ENCODE results near the gene PFKL. TPM values are rescaled to one million over a fixed set of nuclear protein-coding genes. Genes with fewer than 3 reads are reported as not detected.

Gene PFKL
- total RNA-seq: 100 to 1,000 TPM; 104 to 145 (median 136) TPM

DNA sequence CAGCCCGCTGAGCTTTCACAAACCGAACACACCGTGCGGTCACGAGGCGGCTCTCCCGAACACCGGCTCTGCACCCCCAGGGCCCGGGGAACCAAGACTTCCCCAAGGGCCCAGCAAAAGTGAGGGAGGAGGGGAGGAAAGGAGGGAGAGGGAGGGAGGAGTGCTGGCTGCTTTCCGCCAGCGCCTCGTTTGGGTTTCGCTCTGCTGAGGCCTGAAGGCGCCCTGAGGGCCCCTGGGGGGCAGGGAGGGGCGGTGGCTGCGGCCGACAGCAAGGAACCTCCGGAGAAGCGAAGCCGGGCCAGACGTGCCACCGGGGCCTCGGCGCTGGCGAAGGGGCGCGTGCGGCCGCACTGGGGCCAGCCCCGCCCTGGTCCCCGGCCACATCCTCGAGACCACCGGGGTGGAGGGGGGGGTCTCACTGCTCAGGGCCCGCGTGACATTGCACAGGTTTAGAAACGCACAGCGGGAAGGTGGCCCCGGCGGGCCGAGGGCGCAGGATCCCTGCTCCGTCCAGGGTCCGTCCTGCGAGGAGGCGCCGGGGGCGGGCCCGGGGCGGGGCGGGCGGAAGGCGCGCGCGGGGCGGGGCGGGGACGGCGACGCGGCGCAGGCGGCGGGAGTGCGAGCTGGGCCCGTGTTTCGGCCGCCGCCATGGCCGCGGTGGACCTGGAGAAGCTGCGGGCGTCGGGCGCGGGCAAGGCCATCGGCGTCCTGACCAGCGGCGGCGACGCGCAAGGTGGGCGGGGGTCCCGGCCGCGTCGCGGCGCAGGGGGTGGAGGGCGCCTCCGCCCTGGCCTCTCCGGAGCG is at the start of gene PFKL:
Gene PFKL, plus strand, starts transcription at position 596 of the 804 bp plus-strand sequence. Its CDS starts 53 bp downstream, at position 649.
- intact Hi-C loops (cut with DNase I; ENCODE audit: low total_unique reads): no loop called here
- WGBS, 2 donors: 0 to 1% methylated on average over 40 to 63 of the region's 94 CpGs
- TF ChIP-seq, protein P1, sequence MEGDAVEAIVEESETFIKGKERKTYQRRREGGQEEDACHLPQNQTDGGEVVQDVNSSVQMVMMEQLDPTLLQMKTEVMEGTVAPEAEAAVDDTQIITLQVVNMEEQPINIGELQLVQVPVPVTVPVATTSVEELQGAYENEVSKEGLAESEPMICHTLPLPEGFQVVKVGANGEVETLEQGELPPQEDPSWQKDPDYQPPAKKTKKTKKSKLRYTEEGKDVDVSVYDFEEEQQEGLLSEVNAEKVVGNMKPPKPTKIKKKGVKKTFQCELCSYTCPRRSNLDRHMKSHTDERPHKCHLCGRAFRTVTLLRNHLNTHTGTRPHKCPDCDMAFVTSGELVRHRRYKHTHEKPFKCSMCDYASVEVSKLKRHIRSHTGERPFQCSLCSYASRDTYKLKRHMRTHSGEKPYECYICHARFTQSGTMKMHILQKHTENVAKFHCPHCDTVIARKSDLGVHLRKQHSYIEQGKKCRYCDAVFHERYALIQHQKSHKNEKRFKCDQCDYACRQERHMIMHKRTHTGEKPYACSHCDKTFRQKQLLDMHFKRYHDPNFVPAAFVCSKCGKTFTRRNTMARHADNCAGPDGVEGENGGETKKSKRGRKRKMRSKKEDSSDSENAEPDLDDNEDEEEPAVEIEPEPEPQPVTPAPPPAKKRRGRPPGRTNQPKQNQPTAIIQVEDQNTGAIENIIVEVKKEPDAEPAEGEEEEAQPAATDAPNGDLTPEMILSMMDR (IDR thresholded peaks at IDR 0.05): no peak
- no peak for TF ChIP-seq POLR2A (IDR thresholded peaks at IDR 0.05)
- peak within 1 kb of the TSS; percentile 63 for H3K4me3 ChIP-seq (ENCODE audit: low read depth, poor library complexity, severe bottlenecking)
- peak; percentile 44 to 93 for DNase-seq (ENCODE audit: low spot score in 2 of 2)

DNA sequence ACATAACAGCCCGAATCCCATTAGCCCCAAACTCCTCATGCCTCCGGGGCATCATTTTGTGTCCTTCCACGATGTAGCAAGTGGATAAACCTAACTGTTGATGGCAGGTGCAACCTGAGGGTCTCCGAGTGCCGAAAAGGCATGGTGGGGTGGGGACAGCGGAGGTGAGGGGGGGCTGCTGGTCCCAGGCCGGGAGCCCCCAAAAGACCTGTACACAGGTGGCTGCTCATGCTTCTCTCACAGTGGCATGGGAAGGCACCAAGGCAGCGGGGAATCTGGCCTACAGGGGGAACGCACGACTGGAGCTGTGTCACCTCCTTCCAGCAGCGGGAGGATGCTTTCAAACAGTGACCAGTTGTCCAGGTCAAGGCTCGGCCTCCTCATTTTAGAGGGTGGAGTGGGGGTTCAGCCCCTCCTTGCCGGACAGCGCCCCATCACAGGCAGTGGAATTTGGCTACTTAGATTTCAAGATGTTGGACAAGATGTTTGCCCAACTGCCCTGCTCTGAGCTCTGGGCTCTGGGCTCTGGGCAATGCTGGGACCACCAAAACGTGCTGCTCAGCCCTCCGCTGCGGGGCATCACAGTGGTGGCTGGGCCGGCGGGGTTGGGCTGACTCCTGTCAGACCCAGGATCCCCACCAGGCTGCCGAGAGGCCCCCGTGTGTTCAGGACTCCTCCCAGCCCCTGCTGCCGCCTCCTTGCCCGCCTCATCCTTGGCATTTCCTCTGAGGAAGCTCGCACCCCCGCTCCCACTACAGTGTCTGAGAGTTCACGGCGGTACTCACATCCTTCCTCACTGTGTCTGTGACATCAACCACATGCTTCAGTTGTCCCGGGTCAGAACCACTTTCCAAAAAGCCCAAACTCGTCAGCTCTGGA is 45.8 kb upstream of the PFKL start:
- no peak for TF ChIP-seq POLR2A (IDR thresholded peaks at IDR 0.05)
- TF ChIP-seq, protein P1 (IDR thresholded peaks at IDR 0.05): no peak
- no peak overlapping the region for H3K4me3 ChIP-seq (ENCODE audit: low read depth, poor library complexity, severe bottlenecking)
- 76 to 80% methylated on average over 26 to 27 of the region's 29 CpGs for WGBS, 2 donors
- intact Hi-C loops (cut with DNase I; ENCODE audit: low total_unique reads): no loop called here
- peak in 1 of 2 donors; percentile 57 for DNase-seq (ENCODE audit: low spot score in 2 of 2)

DNA sequence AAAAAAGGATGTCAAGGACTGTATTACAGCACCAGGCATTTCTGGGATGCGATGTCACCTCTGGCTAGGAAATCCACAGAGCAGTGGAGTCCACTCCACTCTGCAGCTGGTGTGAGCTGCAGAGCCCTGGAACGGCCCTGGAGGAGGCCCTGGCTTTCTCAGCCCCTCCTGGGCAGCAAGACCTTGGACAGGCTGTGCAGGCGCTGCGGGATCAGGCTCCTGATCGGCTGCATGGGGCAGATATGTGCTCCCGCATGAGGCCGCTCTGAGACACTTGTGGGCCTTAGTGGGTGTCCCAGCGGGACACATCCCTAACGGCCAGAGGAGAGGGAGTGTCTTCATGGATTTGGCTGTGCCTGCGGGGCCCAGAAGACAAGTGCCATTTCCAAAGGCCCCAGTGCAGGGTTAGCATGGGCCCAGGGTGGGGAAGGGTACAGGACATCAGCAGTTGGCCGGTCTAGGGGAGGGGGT is 44.3 kb upstream of the PFKL start:
- no peak for DNase-seq (ENCODE audit: low spot score in 2 of 2)
- intact Hi-C loops (cut with DNase I; ENCODE audit: low total_unique reads): no loop called here
- no peak overlapping the region for H3K4me3 ChIP-seq (ENCODE audit: low read depth, poor library complexity, severe bottlenecking)
- no peak for TF ChIP-seq POLR2A (IDR thresholded peaks at IDR 0.05)
- TF ChIP-seq, protein P1 (IDR thresholded peaks at IDR 0.05): no peak
- 81 to 82% methylated on average over 11 of the region's 11 CpGs for WGBS, 2 donors

DNA sequence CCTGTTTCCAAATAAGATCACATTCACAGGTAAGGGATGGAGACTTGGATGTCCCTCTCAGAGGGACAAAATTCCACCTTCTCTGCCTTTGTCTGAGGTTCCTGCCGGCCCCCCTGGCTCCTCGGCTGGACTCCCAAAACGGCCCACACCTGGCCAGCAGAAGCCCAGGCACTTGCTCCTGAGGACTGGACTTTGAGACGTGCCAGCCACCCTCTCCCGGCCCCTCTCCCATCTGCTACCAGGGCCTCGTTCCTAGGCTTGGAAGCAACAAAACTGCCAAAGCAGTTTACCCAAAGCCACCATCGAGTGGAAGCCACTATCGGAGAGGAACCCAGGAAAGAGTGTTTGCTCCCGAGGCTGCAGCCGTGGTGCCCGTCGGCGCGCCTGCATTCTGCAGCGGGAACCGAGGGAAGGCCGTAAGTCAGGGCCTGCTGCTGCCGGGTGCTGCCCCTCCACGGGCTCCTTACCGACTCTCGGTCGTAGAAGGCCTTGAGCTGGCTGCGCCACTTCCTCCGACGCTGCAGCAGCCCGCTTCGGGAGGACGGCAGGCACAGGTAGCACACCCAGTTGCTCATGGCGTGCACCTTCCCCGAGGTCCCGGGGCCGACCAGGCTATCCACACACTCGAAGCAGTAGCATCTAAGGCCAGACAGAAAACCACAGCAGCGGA is 41.7 kb upstream of the PFKL start:
- 90 to 92% methylated on average over 33 of the region's 34 CpGs for WGBS, 2 donors
- TF ChIP-seq, protein P1 (IDR thresholded peaks at IDR 0.05): no peak
- TF ChIP-seq POLR2A (IDR thresholded peaks at IDR 0.05): no peak

DNA sequence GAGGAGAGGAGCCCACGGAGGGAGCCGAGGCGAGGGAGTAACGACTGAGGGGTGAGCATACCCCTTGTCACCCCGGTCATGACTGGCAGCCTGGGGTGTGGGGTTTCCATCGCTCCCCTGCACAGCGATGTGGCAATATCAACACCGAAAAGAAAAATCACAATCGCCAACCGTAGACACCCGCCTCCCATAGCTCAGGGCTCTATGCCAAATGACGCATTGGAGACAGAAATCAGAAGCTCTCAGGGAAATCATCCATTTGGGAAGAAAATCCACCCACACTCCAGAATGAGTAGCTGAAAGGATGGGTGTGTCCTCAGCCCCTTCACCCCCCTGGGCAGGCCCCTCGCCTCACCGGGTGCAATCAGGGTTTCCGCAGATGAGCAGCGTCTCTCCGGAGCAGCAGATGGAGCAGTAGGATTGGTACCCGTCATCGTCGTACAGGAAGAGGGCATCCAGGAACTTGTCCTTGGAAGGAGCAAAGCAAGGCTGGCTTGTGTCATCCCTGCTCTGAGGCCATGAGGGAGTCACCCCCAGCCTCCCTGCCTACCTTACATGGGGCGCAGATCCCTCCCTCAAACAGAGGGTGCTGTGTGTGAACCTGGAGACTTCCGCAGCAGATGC is 40.7 kb upstream of the PFKL start:
- no peak for TF ChIP-seq POLR2A (IDR thresholded peaks at IDR 0.05)
- H3K4me3 ChIP-seq (ENCODE audit: low read depth, poor library complexity, severe bottlenecking): no peak overlapping the region
- 75 to 80% methylated on average over 22 of the region's 22 CpGs for WGBS, 2 donors
- DNase-seq (ENCODE audit: low spot score in 2 of 2): no peak
- intact Hi-C loops (cut with DNase I; ENCODE audit: low total_unique reads): no loop called here

More for the DNA sequence above, 41.7 kb upstream of the PFKL start:
- DNase-seq (ENCODE audit: low spot score in 2 of 2): no peak
- no peak overlapping the region for H3K4me3 ChIP-seq (ENCODE audit: low read depth, poor library complexity, severe bottlenecking)
- intact Hi-C loops (cut with DNase I; ENCODE audit: low total_unique reads): no loop called here

Measured in lower leg skin (tissue), 4 donors.